ENCODE measurements around the gene UBE3D.
A peak's percentile ranks its signal among the peaks of the same experiment; 100 is the strongest.
"Not testable (repeated sequence)": the region's sequence is repeated elsewhere in the genome, so short reads cannot be mapped to it uniquely, and the experiment has no call there.

UBE3D gene

GRCh38 chr6:83055366-83055964 lies 10.2 kb downstream of the UBE3D start:
- DNase-seq (ENCODE audit: low spot score) = peak; percentile 58

GRCh38 chr6:83053678-83054077 lies 12.0 kb downstream of the UBE3D start:
- DNase-seq (ENCODE audit: low spot score) = no peak

GRCh38 chr6:83051377-83052172 lies 14.1 kb downstream of the UBE3D start:
- DNase-seq (ENCODE audit: low spot score) = no peak

GRCh38 chr6:83047065-83047754 lies 18.4 kb downstream of the UBE3D start:
- DNase-seq (ENCODE audit: low spot score) = no peak

- no peak for DNase-seq (ENCODE audit: low spot score)
Observed at GRCh38 chr6:83044091-83044768, 21.4 kb downstream of the UBE3D start.

- no peak for DNase-seq (ENCODE audit: low spot score)
Observed at GRCh38 chr6:83042467-83043053, 23.1 kb downstream of the UBE3D start.

- no peak for DNase-seq (ENCODE audit: low spot score)
Observed at GRCh38 chr6:83038246-83038645, 27.4 kb downstream of the UBE3D start.

GRCh38 chr6:83031689-83032088 lies 34.0 kb downstream of the UBE3D start:
- DNase-seq (ENCODE audit: low spot score) = no peak

GRCh38 chr6:83019741-83020140 lies 45.9 kb downstream of the UBE3D start:
- no peak for DNase-seq (ENCODE audit: low spot score)

GRCh38 chr6:83011131-83011530 lies 54.5 kb downstream of the UBE3D start:
- DNase-seq (ENCODE audit: low spot score) = not testable (repeated sequence)

- no peak for DNase-seq (ENCODE audit: low spot score)
Observed at GRCh38 chr6:83008626-83009025, 57.0 kb downstream of the UBE3D start.

GRCh38 chr6:83006270-83006905 lies 59.3 kb downstream of the UBE3D start:
- DNase-seq (ENCODE audit: low spot score) = no peak

- no peak for DNase-seq (ENCODE audit: low spot score)
Observed at GRCh38 chr6:82996156-82996555, 69.5 kb downstream of the UBE3D start.

- no peak for DNase-seq (ENCODE audit: low spot score)
Observed at GRCh38 chr6:82995066-82995465, 70.6 kb downstream of the UBE3D start.

GRCh38 chr6:82989736-82990290 lies 75.8 kb downstream of the UBE3D start:
- no peak for DNase-seq (ENCODE audit: low spot score)

- DNase-seq (ENCODE audit: low spot score) = no peak
Observed at GRCh38 chr6:82988930-82989351, 76.7 kb downstream of the UBE3D start.

GRCh38 chr6:82987951-82988350 lies 77.7 kb downstream of the UBE3D start:
- DNase-seq (ENCODE audit: low spot score) = no peak

GRCh38 chr6:82987416-82987815 lies 78.2 kb downstream of the UBE3D start:
- DNase-seq (ENCODE audit: low spot score) = no peak

GRCh38 chr6:82984720-82985119 lies 80.9 kb downstream of the UBE3D start:
- DNase-seq (ENCODE audit: low spot score) = no peak

GRCh38 chr6:82980086-82980485 lies 85.6 kb downstream of the UBE3D start:
- DNase-seq (ENCODE audit: low spot score) = no peak

- no peak for DNase-seq (ENCODE audit: low spot score)
Observed at GRCh38 chr6:82979657-82980056, 86.0 kb downstream of the UBE3D start.

Measured in HuH-7 (cell line).